GM23338 (cell line): ENCODE results near the gene NDUFB8. TPM values are rescaled to one million over a fixed set of nuclear protein-coding genes. Genes with fewer than 3 reads are reported as not detected.

Experiments
- ATAC-seq: fragments of 200-7000 bp; cut with Tn5 transposase; 3 replicates; pipeline ENCODE4 v1.9.1; 2020
- DNase-seq: peaks from one replicate; pipeline ENCODE4 v3.0.0-alpha.2; 2015; ENCODE audit warnings: low spot score
- H2AFZ ChIP-seq: fragments of 200-600 bp; sonication (generic); 2 replicates; pipeline ENCODE4 v1.8.0; 2016; ENCODE audit warnings: antibody characterized with exemption, mild to moderate bottlenecking, moderate library complexity
- H3F3A ChIP-seq: fragments of 200-600 bp; sonication (generic); replicated peaks from 2 replicates; pipeline ENCODE4 v1.8.0; 2017; ENCODE audit warnings: antibody characterized with exemption, mixed run types, low read depth
- H3K27ac ChIP-seq: fragments of 200-600 bp; sonication (generic); 2 replicates; pipeline ENCODE4 v1.6.1; 2016; ENCODE audit warnings: low read depth
- H3K27me3 ChIP-seq: fragments of 200-600 bp; sonication (generic); 2 replicates; pipeline ENCODE4 v1.8.0; 2016; ENCODE audit warnings: mild to moderate bottlenecking, mixed run types, moderate library complexity; ENCODE audit not compliant: insufficient read depth
- H3K36me3 ChIP-seq: fragments of 200-600 bp; sonication (generic); 2 replicates; pipeline ENCODE4 v1.8.0; 2016; ENCODE audit warnings: mild to moderate bottlenecking; ENCODE audit not compliant: insufficient read depth
- H3K4me1 ChIP-seq: fragments of 200-600 bp; sonication (generic); 2 replicates; pipeline ENCODE4 v1.8.0; 2016; ENCODE audit warnings: mild to moderate bottlenecking, moderate library complexity; ENCODE audit not compliant: insufficient read depth
- H3K4me2 ChIP-seq: fragments of 200-600 bp; sonication (generic); 2 replicates; pipeline ENCODE4 v1.7.1; 2017; ENCODE audit warnings: mixed run types
- H3K4me3 ChIP-seq: fragments of 200-600 bp; sonication (generic); 2 replicates; pipeline ENCODE4 v1.6.1; 2016; ENCODE audit warnings: mixed run types
- H3K79me2 ChIP-seq: fragments of 200-600 bp; sonication (generic); replicated peaks from 2 replicates; pipeline ENCODE4 v1.8.0; 2017; ENCODE audit warnings: mild to moderate bottlenecking; ENCODE audit not compliant: insufficient read depth
- H3K9me2 ChIP-seq: fragments of 200-600 bp; sonication (generic); 2 replicates; pipeline ENCODE4 v1.8.0; 2017; ENCODE audit not compliant: insufficient read depth
- H4K20me1 ChIP-seq: fragments of 200-600 bp; sonication (generic); replicated peaks from 2 replicates; pipeline ENCODE4 v1.8.0; 2017; ENCODE audit warnings: mild to moderate bottlenecking; ENCODE audit not compliant: insufficient read depth
- H3K27ac Mint-ChIP-seq: 2 replicates; pipeline ENCODE4 v1.8.0; 2020; ENCODE audit warnings: inconsistent platforms, mild to moderate bottlenecking, moderate library complexity, mixed read lengths
- H3K27me3 Mint-ChIP-seq: 3 replicates; pipeline ENCODE4 v1.8.0; 2022; ENCODE audit warnings: low read depth, mild to moderate bottlenecking, moderate library complexity, mixed read lengths, inconsistent platforms; ENCODE audit not compliant: insufficient read depth, poor library complexity
- H3K36me3 Mint-ChIP-seq: 3 replicates; pipeline ENCODE4 v1.8.0; 2021; ENCODE audit warnings: low read depth, mild to moderate bottlenecking, inconsistent platforms, moderate library complexity, mixed read lengths
- H3K4me1 Mint-ChIP-seq: 3 replicates; pipeline ENCODE4 v1.8.0; 2020; ENCODE audit warnings: mild to moderate bottlenecking, inconsistent platforms, mixed read lengths
- H3K4me3 Mint-ChIP-seq: 3 replicates; pipeline ENCODE4 v1.8.0; 2021; ENCODE audit warnings: moderate library complexity, mild to moderate bottlenecking, inconsistent platforms, mixed read lengths
- H3K9me3 Mint-ChIP-seq: 3 replicates; pipeline ENCODE4 v1.8.0; 2020; ENCODE audit warnings: moderate library complexity, mild to moderate bottlenecking, inconsistent platforms, mixed read lengths
- EZH2 ChIP-seq: fragments of 200-600 bp; sonication (generic); IDR thresholded peaks from one replicate; pipeline ENCODE4 v1.8.0; 2017; ENCODE audit warnings: antibody characterized with exemption, mild to moderate bottlenecking, low read depth; ENCODE audit not compliant: unreplicated experiment
- EZH2phosphoT487 ChIP-seq: fragments of 200-600 bp; sonication (generic); IDR thresholded peaks from one replicate; pipeline ENCODE4 v1.8.1; 2018; ENCODE audit warnings: antibody characterized with exemption; ENCODE audit not compliant: unreplicated experiment
- NANOG ChIP-seq: IDR thresholded peaks from 2 replicates; pipeline ENCODE4 v1.6.1; 2016; ENCODE audit warnings: antibody characterized with exemption, borderline replicate concordance
- POLR2AphosphoS5 ChIP-seq: IDR thresholded peaks from 2 replicates; pipeline ENCODE4 v1.6.1; 2016; ENCODE audit warnings: antibody characterized with exemption, low read depth
- STAT1 ChIP-seq: IDR thresholded peaks from one replicate; pipeline ENCODE4 v1.6.1; 2016; ENCODE audit warnings: antibody characterized with exemption; ENCODE audit not compliant: unreplicated experiment
- ZNF114 ChIP-seq: fragments of 250-450 bp; sonication (Bioruptor Pico); IDR thresholded peaks from 2 replicates; pipeline ENCODE4 v1.5.0; 2020; ENCODE audit warnings: mild to moderate bottlenecking, moderate library complexity
- polyA plus RNA-seq: library from polyadenylated mRNA; unstranded; fragments of >200 nt; fragmentation: Nextera tagmentation; extraction: Ambion mirVana; gene quantifications from 2 replicates; pipeline ENCODE4 v1.2.1, GENCODE V29; 2016
- total RNA-seq: library from RNA; depleted of rRNA; stranded (reverse); fragments of >200 nt; shearing (Covaris generic); gene quantifications from 2 replicates; pipeline ENCODE4 v1.2.3, GENCODE V29; 2014
- TF ChIP-seq, protein P1 (sequence below): fragments of 250-450 bp; sonication (Bioruptor Pico); IDR thresholded peaks from 2 replicates; pipeline ENCODE4 v1.5.0; 2020; ENCODE audit warnings: mild to moderate bottlenecking, moderate library complexity
- TF ChIP-seq, protein P2 (sequence below): IDR thresholded peaks from 2 replicates; pipeline ENCODE4 v1.6.1; 2016; ENCODE audit warnings: antibody characterized with exemption
- TF ChIP-seq, protein P3 (sequence below): IDR thresholded peaks from one replicate; pipeline ENCODE4 v1.6.1; 2018; ENCODE audit warnings: antibody characterized with exemption; ENCODE audit not compliant: unreplicated experiment
- TF ChIP-seq, protein P4 (sequence below), 2 experiments: fragments of 200-600 bp in 1 of 2; sonication (generic) in 1 of 2; conservative IDR thresholded peaks; 2 replicates each; pipeline versions ENCODE4 v1.5.1 to v1.6.1; 2016 to 2017; ENCODE audit warnings: antibody characterized with exemption in 2 of 2, low read depth in 2 of 2, mild to moderate bottlenecking in 2 of 2, moderate library complexity in 1 of 2

The NDUFB8 gene
- total and polyA plus RNA-seq, 2 experiments from 2014 or later = 131 to 464 TPM

DNA sequence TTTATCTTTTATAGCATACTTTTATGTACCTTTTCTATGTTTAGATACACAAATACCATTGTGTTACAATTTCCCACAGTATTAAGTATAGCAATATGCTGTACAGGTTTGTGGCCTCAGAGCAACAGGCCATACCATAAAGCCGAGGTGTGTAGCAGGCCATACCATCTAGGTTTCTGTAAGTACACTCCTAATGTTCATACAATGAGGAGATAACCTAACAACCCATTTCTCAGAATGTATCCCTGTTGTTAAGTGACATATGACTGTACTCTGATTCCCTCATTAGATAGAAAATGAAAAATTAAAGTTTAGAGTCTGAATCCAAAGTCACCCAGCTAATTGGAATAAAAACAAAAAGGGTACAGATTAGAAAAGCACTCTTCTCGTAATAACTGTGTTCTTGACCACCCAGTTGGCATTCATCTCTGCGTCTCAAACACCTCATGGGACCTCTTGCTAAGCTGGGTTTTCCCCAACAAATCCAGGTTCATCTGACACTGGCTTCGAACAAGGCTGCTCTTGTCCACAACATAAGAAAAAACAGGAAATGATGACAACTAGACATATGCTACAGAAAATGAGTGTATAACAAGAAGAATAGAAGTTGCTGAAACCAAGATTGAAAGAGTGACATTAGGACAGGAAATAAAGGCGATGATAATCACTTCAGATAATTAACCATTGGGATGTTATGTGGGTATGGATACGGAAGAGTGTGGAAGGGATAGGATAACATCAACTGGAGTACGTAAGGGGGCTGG, 1.4 kb downstream of the NDUFB8 start (continued):
- TF ChIP-seq ZNF114 (CRISPR knock-in tag) (no peak), EZH2phosphoT487 (no peak), STAT1 (no peak), NANOG (no peak), POLR2AphosphoS5 (no peak)
- TF ChIP-seq, protein P1, sequence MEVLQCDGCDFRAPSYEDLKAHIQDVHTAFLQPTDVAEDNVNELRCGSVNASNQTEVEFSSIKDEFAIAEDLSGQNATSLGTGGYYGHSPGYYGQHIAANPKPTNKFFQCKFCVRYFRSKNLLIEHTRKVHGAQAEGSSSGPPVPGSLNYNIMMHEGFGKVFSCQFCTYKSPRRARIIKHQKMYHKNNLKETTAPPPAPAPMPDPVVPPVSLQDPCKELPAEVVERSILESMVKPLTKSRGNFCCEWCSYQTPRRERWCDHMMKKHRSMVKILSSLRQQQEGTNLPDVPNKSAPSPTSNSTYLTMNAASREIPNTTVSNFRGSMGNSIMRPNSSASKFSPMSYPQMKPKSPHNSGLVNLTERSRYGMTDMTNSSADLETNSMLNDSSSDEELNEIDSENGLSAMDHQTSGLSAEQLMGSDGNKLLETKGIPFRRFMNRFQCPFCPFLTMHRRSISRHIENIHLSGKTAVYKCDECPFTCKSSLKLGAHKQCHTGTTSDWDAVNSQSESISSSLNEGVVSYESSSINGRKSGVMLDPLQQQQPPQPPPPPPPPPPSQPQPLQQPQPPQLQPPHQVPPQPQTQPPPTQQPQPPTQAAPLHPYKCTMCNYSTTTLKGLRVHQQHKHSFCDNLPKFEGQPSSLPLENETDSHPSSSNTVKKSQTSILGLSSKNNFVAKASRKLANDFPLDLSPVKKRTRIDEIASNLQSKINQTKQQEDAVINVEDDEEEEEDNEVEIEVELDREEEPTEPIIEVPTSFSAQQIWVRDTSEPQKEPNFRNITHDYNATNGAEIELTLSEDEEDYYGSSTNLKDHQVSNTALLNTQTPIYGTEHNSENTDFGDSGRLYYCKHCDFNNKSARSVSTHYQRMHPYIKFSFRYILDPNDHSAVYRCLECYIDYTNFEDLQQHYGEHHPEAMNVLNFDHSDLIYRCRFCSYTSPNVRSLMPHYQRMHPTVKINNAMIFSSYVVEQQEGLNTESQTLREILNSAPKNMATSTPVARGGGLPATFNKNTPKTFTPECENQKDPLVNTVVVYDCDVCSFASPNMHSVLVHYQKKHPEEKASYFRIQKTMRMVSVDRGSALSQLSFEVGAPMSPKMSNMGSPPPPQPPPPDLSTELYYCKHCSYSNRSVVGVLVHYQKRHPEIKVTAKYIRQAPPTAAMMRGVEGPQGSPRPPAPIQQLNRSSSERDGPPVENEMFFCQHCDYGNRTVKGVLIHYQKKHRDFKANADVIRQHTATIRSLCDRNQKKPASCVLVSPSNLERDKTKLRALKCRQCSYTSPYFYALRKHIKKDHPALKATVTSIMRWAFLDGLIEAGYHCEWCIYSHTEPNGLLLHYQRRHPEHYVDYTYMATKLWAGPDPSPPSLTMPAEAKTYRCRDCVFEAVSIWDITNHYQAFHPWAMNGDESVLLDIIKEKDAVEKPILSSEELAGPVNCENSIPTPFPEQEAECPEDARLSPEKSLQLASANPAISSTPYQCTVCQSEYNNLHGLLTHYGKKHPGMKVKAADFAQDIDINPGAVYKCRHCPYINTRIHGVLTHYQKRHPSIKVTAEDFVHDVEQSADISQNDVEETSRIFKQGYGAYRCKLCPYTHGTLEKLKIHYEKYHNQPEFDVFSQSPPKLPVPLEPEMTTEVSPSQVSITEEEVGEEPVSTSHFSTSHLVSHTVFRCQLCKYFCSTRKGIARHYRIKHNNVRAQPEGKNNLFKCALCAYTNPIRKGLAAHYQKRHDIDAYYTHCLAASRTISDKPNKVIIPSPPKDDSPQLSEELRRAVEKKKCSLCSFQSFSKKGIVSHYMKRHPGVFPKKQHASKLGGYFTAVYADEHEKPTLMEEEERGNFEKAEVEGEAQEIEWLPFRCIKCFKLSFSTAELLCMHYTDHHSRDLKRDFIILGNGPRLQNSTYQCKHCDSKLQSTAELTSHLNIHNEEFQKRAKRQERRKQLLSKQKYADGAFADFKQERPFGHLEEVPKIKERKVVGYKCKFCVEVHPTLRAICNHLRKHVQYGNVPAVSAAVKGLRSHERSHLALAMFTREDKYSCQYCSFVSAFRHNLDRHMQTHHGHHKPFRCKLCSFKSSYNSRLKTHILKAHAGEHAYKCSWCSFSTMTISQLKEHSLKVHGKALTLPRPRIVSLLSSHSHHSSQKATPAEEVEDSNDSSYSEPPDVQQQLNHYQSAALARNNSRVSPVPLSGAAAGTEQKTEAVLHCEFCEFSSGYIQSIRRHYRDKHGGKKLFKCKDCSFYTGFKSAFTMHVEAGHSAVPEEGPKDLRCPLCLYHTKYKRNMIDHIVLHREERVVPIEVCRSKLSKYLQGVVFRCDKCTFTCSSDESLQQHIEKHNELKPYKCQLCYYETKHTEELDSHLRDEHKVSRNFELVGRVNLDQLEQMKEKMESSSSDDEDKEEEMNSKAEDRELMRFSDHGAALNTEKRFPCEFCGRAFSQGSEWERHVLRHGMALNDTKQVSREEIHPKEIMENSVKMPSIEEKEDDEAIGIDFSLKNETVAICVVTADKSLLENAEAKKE (CRISPR knock-in tag) = no peak
- TF ChIP-seq, protein P2, sequence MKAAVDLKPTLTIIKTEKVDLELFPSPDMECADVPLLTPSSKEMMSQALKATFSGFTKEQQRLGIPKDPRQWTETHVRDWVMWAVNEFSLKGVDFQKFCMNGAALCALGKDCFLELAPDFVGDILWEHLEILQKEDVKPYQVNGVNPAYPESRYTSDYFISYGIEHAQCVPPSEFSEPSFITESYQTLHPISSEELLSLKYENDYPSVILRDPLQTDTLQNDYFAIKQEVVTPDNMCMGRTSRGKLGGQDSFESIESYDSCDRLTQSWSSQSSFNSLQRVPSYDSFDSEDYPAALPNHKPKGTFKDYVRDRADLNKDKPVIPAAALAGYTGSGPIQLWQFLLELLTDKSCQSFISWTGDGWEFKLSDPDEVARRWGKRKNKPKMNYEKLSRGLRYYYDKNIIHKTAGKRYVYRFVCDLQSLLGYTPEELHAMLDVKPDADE = no peak

DNA sequence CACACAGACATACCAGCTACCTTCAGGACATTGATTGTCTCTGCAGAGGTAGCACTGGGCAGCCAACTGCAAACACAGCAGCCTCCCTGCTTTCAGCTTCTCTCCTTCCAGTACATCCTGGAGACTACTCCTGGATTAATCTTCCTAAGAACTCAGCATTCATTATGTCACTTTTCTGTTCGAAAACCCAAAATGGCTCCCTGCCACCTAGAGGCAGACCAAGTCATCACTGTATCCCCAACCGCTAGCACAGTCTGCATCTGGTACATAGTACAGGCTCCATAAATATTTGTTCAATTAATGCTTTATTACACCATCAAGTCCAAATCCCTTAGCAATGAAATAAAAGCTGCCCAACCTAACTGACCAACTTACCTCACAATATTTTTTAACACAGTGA, 5.0 kb downstream of the NDUFB8 start:
- Histone ChIP-seq H3K27ac (no peak overlapping the region), H4K20me1 (peaks cover 5% of the 10 kb centered on the region; the same call in 1 of the 2 replicates), H3K4me3 (no peak overlapping the region), H3F3A (0 out of 2 replicates have a peak, but pooled peaks cover 4% of the 10 kb centered on the region), H3K27me3 (peaks cover 18% of the 10 kb centered on the region), H3K4me1 (peaks cover 10% of the 10 kb centered on the region), H3K4me2 (no peak overlapping the region), H3K79me2 (peaks cover 18% of the 10 kb centered on the region), H2AFZ (no peak overlapping the region), H3K36me3 (peaks cover 10% of the 10 kb centered on the region; the same call in 1 of the 2 replicates), H3K9me2 (no peaks in the 10 kb centered on the region)
- DNase-seq (no peak), ATAC-seq (no peak)
- peaks cover 31% of the 10 kb centered on the region for H3K36me3 Mint-ChIP-seq
- H3K4me3 Mint-ChIP-seq = no peak overlapping the region
- peaks cover 4% of the 10 kb centered on the region; the same call in 2 of the 3 replicates for H3K4me1 Mint-ChIP-seq
- H3K27ac Mint-ChIP-seq = no peak overlapping the region
- H3K27me3 Mint-ChIP-seq = peaks cover 9% of the 10 kb centered on the region
- no peaks in the 10 kb centered on the region for H3K9me3 Mint-ChIP-seq
- no peak for TF ChIP-seq EZH2
- TF ChIP-seq, protein P3, sequence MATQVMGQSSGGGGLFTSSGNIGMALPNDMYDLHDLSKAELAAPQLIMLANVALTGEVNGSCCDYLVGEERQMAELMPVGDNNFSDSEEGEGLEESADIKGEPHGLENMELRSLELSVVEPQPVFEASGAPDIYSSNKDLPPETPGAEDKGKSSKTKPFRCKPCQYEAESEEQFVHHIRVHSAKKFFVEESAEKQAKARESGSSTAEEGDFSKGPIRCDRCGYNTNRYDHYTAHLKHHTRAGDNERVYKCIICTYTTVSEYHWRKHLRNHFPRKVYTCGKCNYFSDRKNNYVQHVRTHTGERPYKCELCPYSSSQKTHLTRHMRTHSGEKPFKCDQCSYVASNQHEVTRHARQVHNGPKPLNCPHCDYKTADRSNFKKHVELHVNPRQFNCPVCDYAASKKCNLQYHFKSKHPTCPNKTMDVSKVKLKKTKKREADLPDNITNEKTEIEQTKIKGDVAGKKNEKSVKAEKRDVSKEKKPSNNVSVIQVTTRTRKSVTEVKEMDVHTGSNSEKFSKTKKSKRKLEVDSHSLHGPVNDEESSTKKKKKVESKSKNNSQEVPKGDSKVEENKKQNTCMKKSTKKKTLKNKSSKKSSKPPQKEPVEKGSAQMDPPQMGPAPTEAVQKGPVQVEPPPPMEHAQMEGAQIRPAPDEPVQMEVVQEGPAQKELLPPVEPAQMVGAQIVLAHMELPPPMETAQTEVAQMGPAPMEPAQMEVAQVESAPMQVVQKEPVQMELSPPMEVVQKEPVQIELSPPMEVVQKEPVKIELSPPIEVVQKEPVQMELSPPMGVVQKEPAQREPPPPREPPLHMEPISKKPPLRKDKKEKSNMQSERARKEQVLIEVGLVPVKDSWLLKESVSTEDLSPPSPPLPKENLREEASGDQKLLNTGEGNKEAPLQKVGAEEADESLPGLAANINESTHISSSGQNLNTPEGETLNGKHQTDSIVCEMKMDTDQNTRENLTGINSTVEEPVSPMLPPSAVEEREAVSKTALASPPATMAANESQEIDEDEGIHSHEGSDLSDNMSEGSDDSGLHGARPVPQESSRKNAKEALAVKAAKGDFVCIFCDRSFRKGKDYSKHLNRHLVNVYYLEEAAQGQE = no peak
- TF ChIP-seq, protein P4, sequence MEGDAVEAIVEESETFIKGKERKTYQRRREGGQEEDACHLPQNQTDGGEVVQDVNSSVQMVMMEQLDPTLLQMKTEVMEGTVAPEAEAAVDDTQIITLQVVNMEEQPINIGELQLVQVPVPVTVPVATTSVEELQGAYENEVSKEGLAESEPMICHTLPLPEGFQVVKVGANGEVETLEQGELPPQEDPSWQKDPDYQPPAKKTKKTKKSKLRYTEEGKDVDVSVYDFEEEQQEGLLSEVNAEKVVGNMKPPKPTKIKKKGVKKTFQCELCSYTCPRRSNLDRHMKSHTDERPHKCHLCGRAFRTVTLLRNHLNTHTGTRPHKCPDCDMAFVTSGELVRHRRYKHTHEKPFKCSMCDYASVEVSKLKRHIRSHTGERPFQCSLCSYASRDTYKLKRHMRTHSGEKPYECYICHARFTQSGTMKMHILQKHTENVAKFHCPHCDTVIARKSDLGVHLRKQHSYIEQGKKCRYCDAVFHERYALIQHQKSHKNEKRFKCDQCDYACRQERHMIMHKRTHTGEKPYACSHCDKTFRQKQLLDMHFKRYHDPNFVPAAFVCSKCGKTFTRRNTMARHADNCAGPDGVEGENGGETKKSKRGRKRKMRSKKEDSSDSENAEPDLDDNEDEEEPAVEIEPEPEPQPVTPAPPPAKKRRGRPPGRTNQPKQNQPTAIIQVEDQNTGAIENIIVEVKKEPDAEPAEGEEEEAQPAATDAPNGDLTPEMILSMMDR (conservative IDR thresholded peaks at IDR 0.05; ENCODE audit: low read depth in 2 of 2) = 0 out of 4 replicates have a peak, but pooled peaks of 1 of the 2 experiments have one; percentile 26
- no peak for TF ChIP-seq NANOG
